MCF 10A (cell line): Measurements from ENCODE around the gene FRY. TPM values are rescaled to one million over a fixed set of nuclear protein-coding genes. Genes with fewer than 3 reads are reported as not detected.

Experiments
- BruUV-seq: library from RNA; stranded (reverse); fragments of 400-500 nt; replicated peaks from 2 replicates; lab custom pipeline; 2021; lab: Mats Ljungman, UMichigan
- CTCF ChIA-PET: fragments of 300-600 bp; sonication (Branson Sonifier 250); formaldehyde crosslinking; extraction: SDS; loops from one replicate; lab custom pipeline; 2021; ENCODE audit warnings: antibody characterized with exemption, inconsistent platforms; lab: Yijun Ruan, JAX
- POLR2A ChIA-PET: fragments of 300-600, 350-650 bp; sonication (Branson Sonifier 250); formaldehyde crosslinking; extraction: SDS; loops from one replicate; lab custom pipeline; 2020; ENCODE audit warnings: antibody characterized with exemption, inconsistent platforms; lab: Yijun Ruan, JAX
- DNase-seq: peaks from one replicate; pipeline ENCODE4 v3.0.0-alpha.2; 2018; ENCODE audit not compliant: unreplicated experiment
- H3K27ac Mint-ChIP-seq: one replicate; pipeline ENCODE4 v1.8.0; 2022; ENCODE audit warnings: mild to moderate bottlenecking, low read depth, mixed read lengths; ENCODE audit not compliant: unreplicated experiment
- H3K27me3 Mint-ChIP-seq: one replicate; pipeline ENCODE4 v1.8.0; 2022; ENCODE audit warnings: mixed read lengths; ENCODE audit not compliant: insufficient read depth, unreplicated experiment
- H3K36me3 Mint-ChIP-seq: one replicate; pipeline ENCODE4 v1.8.0; 2022; ENCODE audit warnings: mild to moderate bottlenecking, moderate library complexity, mixed read lengths; ENCODE audit not compliant: insufficient read depth, unreplicated experiment
- H3K4me1 Mint-ChIP-seq: one replicate; pipeline ENCODE4 v1.8.0; 2022; ENCODE audit warnings: mixed read lengths; ENCODE audit not compliant: insufficient read depth, unreplicated experiment
- H3K4me3 Mint-ChIP-seq: one replicate; pipeline ENCODE4 v1.8.0; 2022; ENCODE audit warnings: mild to moderate bottlenecking, moderate library complexity, mixed read lengths; ENCODE audit not compliant: unreplicated experiment
- H3K9me3 Mint-ChIP-seq: one replicate; pipeline ENCODE4 v1.8.0; 2022; ENCODE audit warnings: mixed read lengths; ENCODE audit not compliant: unreplicated experiment
- intact Hi-C: fragments of 100-400 bp; cut with micrococcal nuclease; formaldehyde crosslinking; loops from 2 replicates; pipeline ENCODE4 v1.14.1; 2022
- total RNA-seq: library from RNA; stranded (reverse); gene quantifications from 2 replicates; pipeline ENCODE4 v1.2.3, GENCODE V29; 2022
- TF ChIP-seq, protein P1 (sequence below): fragments of 200-600 bp; IDR thresholded peaks from one replicate; pipeline ENCODE4 v1.8.0; 2022; ENCODE audit warnings: antibody characterized with exemption, mild to moderate bottlenecking; ENCODE audit not compliant: unreplicated experiment

FRY gene
- total RNA-seq, 1 experiment from 2014 or later, result 8.9 TPM

DNA sequence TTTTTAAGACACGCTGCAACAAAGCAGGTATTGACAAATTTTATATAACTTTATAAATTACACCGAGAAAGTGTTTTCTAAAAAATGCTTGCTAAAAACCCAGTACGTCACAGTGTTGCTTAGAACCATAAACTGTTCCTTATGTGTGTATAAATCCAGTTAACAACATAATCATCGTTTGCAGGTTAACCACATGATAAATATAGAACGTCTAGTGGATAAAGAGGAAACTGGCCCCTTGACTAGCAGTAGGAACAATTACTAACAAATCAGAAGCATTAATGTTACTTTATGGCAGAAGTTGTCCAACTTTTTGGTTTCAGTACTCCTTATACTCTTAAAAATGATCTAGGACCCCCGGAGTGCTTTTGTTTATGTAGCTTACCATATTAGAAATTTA, 284.9 kb downstream of the FRY start:
- ChIA-PET CTCF (interaction anchor here (1.1 to 2.1 kb wide), 3 partner anchors 69 to 407 kb away, joined by 3 to 5 read pairs (median 3); no protein-coding TSS in a partner anchor), POLR2A (interaction anchor here (0.8 to 4.8 kb wide), 6 partner anchors 12 to 222 kb away, joined by 3 to 19 read pairs (median 4); no protein-coding TSS in a partner anchor)
- Mint-ChIP-seq H3K9me3 (no peaks in the 10 kb centered on the region), H3K36me3 (no peaks in the 10 kb centered on the region), H3K4me1 (no peaks in the 10 kb centered on the region), H3K27me3 (no peaks in the 10 kb centered on the region), H3K27ac (peak overlapping the region; percentile 98), H3K4me3 (peak overlapping the region; percentile 90)
- BruUV-seq, result no TSS peak
- no peak for DNase-seq
- intact Hi-C loops, result no loop called here
- TF ChIP-seq, protein P1, sequence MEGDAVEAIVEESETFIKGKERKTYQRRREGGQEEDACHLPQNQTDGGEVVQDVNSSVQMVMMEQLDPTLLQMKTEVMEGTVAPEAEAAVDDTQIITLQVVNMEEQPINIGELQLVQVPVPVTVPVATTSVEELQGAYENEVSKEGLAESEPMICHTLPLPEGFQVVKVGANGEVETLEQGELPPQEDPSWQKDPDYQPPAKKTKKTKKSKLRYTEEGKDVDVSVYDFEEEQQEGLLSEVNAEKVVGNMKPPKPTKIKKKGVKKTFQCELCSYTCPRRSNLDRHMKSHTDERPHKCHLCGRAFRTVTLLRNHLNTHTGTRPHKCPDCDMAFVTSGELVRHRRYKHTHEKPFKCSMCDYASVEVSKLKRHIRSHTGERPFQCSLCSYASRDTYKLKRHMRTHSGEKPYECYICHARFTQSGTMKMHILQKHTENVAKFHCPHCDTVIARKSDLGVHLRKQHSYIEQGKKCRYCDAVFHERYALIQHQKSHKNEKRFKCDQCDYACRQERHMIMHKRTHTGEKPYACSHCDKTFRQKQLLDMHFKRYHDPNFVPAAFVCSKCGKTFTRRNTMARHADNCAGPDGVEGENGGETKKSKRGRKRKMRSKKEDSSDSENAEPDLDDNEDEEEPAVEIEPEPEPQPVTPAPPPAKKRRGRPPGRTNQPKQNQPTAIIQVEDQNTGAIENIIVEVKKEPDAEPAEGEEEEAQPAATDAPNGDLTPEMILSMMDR, result no peak

DNA sequence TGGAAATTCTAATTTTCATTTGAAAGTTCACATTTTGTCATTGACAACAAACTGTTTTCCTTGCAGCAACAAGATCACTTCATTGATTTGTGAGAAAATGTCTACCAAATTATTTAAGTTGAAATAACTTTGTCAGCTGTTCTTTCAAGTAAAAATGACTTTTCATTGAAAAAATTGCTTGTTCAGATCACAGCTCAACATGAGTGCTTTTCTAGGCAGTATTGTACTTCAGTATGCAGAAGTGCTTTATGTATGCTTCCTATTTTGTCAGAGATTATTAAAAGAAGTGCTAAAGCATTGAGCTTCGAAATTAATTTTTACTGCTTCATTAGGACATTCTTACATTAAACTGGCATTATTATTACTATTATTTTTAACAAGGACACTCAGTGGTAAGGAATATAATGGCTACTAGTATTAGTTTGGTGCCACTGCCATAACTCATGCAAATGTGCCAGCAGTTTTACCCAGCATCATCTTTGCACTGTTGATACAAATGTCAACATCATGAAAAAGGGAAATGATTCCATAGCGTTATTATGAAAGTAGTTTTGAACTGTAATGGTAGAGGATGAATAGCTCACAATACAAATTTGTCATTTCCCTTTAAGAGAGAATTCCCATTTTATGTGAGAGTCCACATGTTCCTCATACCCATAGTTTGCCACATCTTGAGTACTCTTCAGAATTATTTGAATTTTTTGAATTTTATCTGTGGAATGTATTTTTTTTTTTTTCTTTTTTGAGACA, 286.3 kb downstream of the FRY start:
- CTCF ChIA-PET, result interaction anchor here (0.6 to 1.8 kb wide), 7 partner anchors 9 to 408 kb away, joined by 3 to 9 read pairs (median 3); no protein-coding TSS in a partner anchor
- no TSS peak for BruUV-seq
- Mint-ChIP-seq H3K4me1 (no peaks in the 10 kb centered on the region), H3K9me3 (no peaks in the 10 kb centered on the region), H3K27me3 (no peaks in the 10 kb centered on the region), H3K36me3 (no peaks in the 10 kb centered on the region), H3K4me3 (no peak overlapping the region), H3K27ac (no peak overlapping the region)
- POLR2A ChIA-PET, result interaction anchor here (0.6 to 4.8 kb wide), 4 partner anchors 10 to 833 kb away, joined by 3 to 19 read pairs (median 4); no protein-coding TSS in a partner anchor
- TF ChIP-seq, protein P1, result no peak
- DNase-seq, result no peak
- intact Hi-C loops, result no loop called here

DNA sequence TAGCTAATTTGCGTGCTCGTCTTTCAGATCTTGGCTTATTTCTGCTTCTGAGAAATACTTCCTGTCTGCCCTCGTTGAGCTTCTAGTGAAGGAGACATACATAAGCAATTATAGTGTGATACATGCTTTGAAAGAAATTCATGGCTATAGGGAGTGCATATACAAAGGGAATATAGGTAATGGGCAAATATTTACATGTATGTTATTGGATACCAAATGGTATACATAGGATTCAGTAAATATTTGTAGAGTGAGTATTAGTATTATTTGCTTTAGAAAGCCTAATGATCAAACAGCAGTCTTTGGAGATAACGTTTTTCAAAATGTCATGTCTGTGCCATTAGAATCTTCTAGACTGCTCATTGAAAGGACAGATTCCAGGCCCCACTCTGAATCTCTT, 289.0 kb downstream of the FRY start:
- ChIA-PET POLR2A (no interaction called here), CTCF (interaction anchor here (0.7 to 1.4 kb wide), 2 partner anchors 11 to 65 kb away, joined by 3 to 4 read pairs; no protein-coding TSS in a partner anchor)
- H3K36me3 Mint-ChIP-seq, result no peaks in the 10 kb centered on the region
- DNase-seq, result no peak
- intact Hi-C loops, result no loop called here
- BruUV-seq, result no TSS peak
- H3K27ac Mint-ChIP-seq, result no peak overlapping the region
- H3K4me1 Mint-ChIP-seq, result peaks cover 7% of the 10 kb centered on the region
- no peak overlapping the region for H3K4me3 Mint-ChIP-seq
- H3K27me3 Mint-ChIP-seq, result no peaks in the 10 kb centered on the region
- no peaks in the 10 kb centered on the region for H3K9me3 Mint-ChIP-seq
- TF ChIP-seq, protein P1, result no peak

DNA sequence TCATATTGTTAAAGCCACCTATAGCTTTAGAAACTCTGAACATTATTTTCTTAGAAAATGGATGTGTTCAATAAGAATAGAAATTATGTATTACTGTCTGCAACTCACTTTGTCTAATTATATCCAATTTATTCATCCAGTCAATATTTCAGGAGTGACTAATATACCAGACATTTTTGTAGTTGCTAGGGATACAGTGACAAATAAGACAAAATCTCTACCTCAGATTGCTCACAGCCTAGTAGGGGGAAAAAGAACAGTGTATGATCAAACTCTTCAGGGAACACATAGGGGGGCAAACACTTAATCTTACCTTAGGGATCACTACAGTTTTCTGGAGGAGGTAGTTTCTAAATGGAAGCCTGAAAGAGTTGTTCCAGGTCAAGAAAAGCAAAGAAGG, 292.3 kb downstream of the FRY start:
- Mint-ChIP-seq H3K27me3 (no peaks in the 10 kb centered on the region), H3K36me3 (no peaks in the 10 kb centered on the region), H3K4me1 (peaks cover 7% of the 10 kb centered on the region), H3K9me3 (no peaks in the 10 kb centered on the region), H3K27ac (peak overlapping the region; percentile 97), H3K4me3 (no peak overlapping the region)
- POLR2A ChIA-PET, result interaction anchor here (1.2 to 1.6 kb wide), 2 partner anchors 10 to 378 kb away, joined by 3 to 4 read pairs; no protein-coding TSS in a partner anchor
- DNase-seq, result no peak
- TF ChIP-seq, protein P1, result no peak
- intact Hi-C loops, result no loop called here
- BruUV-seq, result no TSS peak
- CTCF ChIA-PET, result no interaction called here
